ENCODE data around the gene TRPV3.
"Not testable (repeated sequence)": the region's sequence is repeated elsewhere in the genome, so short reads cannot be mapped to it uniquely, and the experiment has no call there.

Gene TRPV3

DNA sequence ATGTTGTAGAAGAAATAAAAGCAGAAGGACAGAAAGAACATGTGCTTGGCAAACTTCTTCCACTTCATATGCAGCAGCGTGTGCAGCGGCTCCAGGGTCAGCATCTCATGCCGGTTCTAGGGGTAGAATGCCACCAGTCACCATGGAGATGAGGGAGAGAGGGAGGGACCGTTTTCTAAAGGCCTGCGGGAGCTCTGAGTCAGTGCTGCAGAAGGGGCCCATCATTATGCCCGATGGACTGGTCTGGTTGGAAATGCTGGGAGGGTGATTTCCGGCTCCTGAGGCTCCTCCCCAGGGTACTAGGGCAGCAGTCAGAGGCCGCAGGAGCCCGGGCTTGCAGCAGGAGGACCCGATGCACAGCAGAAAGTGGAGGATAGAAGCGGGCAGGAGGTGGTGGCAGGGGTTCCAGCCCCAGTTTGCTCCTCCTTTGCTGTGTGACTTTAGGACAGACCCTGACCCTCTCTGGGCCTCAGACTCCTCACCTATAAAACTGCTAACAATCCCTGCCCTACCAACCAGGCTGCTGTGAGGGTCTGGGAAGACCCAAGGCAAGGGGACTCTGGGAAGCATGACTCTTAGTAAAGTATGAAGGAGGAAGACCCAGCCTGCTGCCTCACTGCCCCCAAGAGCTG lies 28.6 kb downstream of the TRPV3 start:
- H3K9ac ChIP-seq (ENCODE audit: insufficient read length), result no peak overlapping the region
- TF ChIP-seq FOXP2 (optimal IDR thresholded peaks at IDR 0.05; ENCODE audit: control extremely low read depth, extremely low read length, insufficient read depth) (no peak), EZH2 (IDR thresholded peaks at IDR 0.05) (no peak), POLR2AphosphoS5 (IDR thresholded peaks at IDR 0.05; ENCODE audit: borderline replicate concordance, low read depth, low read length) (no peak)
- H3K36me3 ChIP-seq (ENCODE audit: insufficient read depth, low read length), result no peaks in the 10 kb centered on the region
- H3K27ac ChIP-seq, result no peak overlapping the region
- H3K4me3 ChIP-seq, result no peak overlapping the region
- DNase-seq (ENCODE audit: low read depth, low spot score), result no peak
- H3K9me3 ChIP-seq (ENCODE audit: low read depth, low read length), result no peaks in the 10 kb centered on the region

DNA sequence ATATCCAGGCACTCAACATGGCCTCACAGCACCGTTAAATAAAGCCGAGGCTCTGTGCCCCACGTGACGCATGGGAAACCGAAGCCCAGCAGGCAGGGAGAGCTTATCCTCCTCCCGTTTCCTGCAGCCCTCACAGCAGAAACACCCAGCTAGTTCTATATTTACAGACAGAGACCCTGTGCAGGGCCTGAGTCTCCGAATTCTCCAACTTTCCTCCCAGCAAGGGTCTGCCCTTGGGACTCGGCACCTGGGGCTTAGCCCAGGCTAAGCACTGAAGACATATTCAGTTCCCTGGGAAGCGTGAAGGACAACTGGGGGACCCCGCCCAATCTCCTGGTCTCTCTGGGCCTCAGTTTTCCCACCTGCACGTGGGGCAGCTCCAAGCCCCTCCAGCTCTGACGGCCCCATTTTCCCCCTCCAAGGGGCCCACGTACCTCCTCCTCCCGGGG lies 29.2 kb downstream of the TRPV3 start:
- no peak for DNase-seq (ENCODE audit: low read depth, low spot score)
- no peak overlapping the region for H3K9ac ChIP-seq (ENCODE audit: insufficient read length)
- H3K4me3 ChIP-seq, result no peak overlapping the region
- no peaks in the 10 kb centered on the region for H3K36me3 ChIP-seq (ENCODE audit: insufficient read depth, low read length)
- no peak overlapping the region for H3K27ac ChIP-seq
- no peaks in the 10 kb centered on the region for H3K9me3 ChIP-seq (ENCODE audit: low read depth, low read length)
- no peak for TF ChIP-seq EZH2 (IDR thresholded peaks at IDR 0.05)
- TF ChIP-seq FOXP2 (optimal IDR thresholded peaks at IDR 0.05; ENCODE audit: control extremely low read depth, extremely low read length, insufficient read depth), result no peak
- no peak for TF ChIP-seq POLR2AphosphoS5 (IDR thresholded peaks at IDR 0.05; ENCODE audit: borderline replicate concordance, low read depth, low read length)

GRCh38 chr17:3527896-3528295 lies 29.7 kb downstream of the TRPV3 start:
- Histone ChIP-seq H3K27ac (no peak overlapping the region), H3K9me3 (ENCODE audit: low read depth, low read length) (no peaks in the 10 kb centered on the region), H3K9ac (ENCODE audit: insufficient read length) (no peak overlapping the region), H3K36me3 (ENCODE audit: insufficient read depth, low read length) (no peaks in the 10 kb centered on the region), H3K4me3 (no peak overlapping the region)
- no peak for DNase-seq (ENCODE audit: low read depth, low spot score)
- TF ChIP-seq POLR2AphosphoS5 (IDR thresholded peaks at IDR 0.05; ENCODE audit: borderline replicate concordance, low read depth, low read length) (no peak), EZH2 (IDR thresholded peaks at IDR 0.05) (no peak), FOXP2 (optimal IDR thresholded peaks at IDR 0.05; ENCODE audit: control extremely low read depth, extremely low read length, insufficient read depth) (no peak)

DNA sequence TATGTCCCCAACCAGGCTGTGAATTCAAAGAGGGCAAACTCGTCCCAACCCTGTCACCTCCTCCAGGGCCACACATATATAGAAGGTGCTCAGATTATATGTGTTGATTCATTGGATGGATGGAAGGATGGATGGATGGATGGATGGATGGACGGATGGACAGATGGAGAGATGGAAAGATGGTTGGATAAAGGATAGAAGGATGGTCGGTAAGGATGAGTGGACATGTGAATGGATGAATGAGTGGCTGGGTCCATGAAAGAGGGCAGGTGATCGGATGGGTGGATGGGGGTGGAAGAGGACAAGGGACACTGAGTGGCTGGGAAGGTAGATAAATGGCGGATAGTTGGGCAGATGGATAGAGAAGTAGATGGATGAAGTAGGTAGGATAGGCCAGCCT lies 30.1 kb downstream of the TRPV3 start:
- Histone ChIP-seq H3K27ac (no peak overlapping the region), H3K9me3 (ENCODE audit: low read depth, low read length) (no peaks in the 10 kb centered on the region), H3K36me3 (ENCODE audit: insufficient read depth, low read length) (no peaks in the 10 kb centered on the region), H3K4me3 (no peak overlapping the region), H3K9ac (ENCODE audit: insufficient read length) (no peak overlapping the region)
- no peak for TF ChIP-seq EZH2 (IDR thresholded peaks at IDR 0.05)
- TF ChIP-seq POLR2AphosphoS5 (IDR thresholded peaks at IDR 0.05; ENCODE audit: borderline replicate concordance, low read depth, low read length), result no peak
- TF ChIP-seq FOXP2 (optimal IDR thresholded peaks at IDR 0.05; ENCODE audit: control extremely low read depth, extremely low read length, insufficient read depth), result no peak
- no peak for DNase-seq (ENCODE audit: low read depth, low spot score)

DNA sequence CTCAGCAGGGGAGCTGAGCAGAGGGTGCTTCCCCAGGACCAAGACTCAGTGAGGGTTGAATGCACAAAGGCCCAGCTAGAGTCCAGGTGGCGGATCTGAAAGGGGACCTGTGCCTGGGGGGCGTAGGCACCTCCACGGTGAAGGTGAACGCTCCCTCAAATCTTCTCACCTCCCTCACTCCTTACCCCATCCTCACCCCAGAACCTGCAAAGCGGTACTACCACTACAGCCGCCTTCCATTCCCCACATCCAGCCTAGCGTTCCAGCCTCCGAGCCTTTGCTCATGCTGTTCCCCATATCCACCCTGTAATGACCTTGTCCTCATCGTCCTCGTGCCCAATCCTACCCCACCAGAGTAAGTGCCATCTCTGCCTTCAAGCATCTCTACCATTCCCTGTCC lies 30.6 kb downstream of the TRPV3 start:
- no peaks in the 10 kb centered on the region for H3K9me3 ChIP-seq (ENCODE audit: low read depth, low read length)
- H3K27ac ChIP-seq, result no peak overlapping the region
- DNase-seq (ENCODE audit: low read depth, low spot score), result no peak
- no peak overlapping the region for H3K9ac ChIP-seq (ENCODE audit: insufficient read length)
- TF ChIP-seq POLR2AphosphoS5 (IDR thresholded peaks at IDR 0.05; ENCODE audit: borderline replicate concordance, low read depth, low read length) (no peak), EZH2 (IDR thresholded peaks at IDR 0.05) (no peak), FOXP2 (optimal IDR thresholded peaks at IDR 0.05; ENCODE audit: control extremely low read depth, extremely low read length, insufficient read depth) (no peak)
- no peaks in the 10 kb centered on the region for H3K36me3 ChIP-seq (ENCODE audit: insufficient read depth, low read length)
- H3K4me3 ChIP-seq, result no peak overlapping the region

DNA sequence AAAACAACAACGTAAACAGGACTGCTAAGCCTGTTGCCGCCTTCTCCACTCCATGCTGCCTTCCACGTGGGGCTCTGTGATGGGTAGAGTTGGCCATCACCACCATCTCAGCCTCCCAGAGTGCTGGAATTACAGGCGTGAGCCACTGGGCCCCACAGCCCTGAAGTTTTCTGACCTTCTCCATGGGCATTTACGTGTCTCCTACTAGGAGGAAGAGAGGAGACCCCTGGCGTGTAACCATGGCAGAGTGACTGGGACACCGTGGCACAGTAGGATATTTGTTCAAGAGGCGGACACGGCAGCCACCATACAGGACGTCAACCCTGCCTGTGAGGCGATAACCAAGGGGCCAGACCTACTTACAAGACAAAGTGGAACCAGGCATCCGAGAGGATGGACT lies 31.1 kb downstream of the TRPV3 start:
- Histone ChIP-seq H3K36me3 (ENCODE audit: insufficient read depth, low read length) (no peaks in the 10 kb centered on the region), H3K9me3 (ENCODE audit: low read depth, low read length) (no peaks in the 10 kb centered on the region), H3K4me3 (no peak overlapping the region), H3K9ac (ENCODE audit: insufficient read length) (no peak overlapping the region), H3K27ac (no peak overlapping the region)
- no peak for DNase-seq (ENCODE audit: low read depth, low spot score)
- no peak for TF ChIP-seq EZH2 (IDR thresholded peaks at IDR 0.05)
- TF ChIP-seq FOXP2 (optimal IDR thresholded peaks at IDR 0.05; ENCODE audit: control extremely low read depth, extremely low read length, insufficient read depth), result no peak
- TF ChIP-seq POLR2AphosphoS5 (IDR thresholded peaks at IDR 0.05; ENCODE audit: borderline replicate concordance, low read depth, low read length), result no peak

DNA sequence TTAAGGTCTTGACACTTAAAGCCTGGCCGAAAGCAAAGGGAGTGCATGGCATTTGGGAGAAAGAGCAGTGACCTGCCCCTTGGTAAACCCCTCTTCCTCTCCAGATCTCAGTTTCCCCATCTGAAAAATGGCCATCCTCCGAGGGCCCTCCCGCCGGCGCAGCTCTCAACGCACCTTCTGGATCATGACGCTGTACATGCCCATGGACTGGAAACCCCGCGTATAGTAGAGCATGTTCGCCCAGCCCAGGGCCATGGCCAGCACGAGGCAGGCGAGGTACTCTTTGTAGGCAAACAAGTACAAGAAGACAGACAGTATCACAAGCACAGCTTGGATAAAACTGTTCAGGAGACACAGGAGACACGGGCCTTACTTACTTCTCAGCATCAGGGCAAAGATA lies 33.6 kb downstream of the TRPV3 start:
- TF ChIP-seq FOXP2 (optimal IDR thresholded peaks at IDR 0.05; ENCODE audit: control extremely low read depth, extremely low read length, insufficient read depth) (no peak), POLR2AphosphoS5 (IDR thresholded peaks at IDR 0.05; ENCODE audit: borderline replicate concordance, low read depth, low read length) (no peak), EZH2 (IDR thresholded peaks at IDR 0.05) (no peak)
- H3K9me3 ChIP-seq (ENCODE audit: low read depth, low read length), result no peaks in the 10 kb centered on the region
- no peak overlapping the region for H3K9ac ChIP-seq (ENCODE audit: insufficient read length)
- H3K36me3 ChIP-seq (ENCODE audit: insufficient read depth, low read length), result no peaks in the 10 kb centered on the region
- no peak overlapping the region for H3K4me3 ChIP-seq
- no peak overlapping the region for H3K27ac ChIP-seq
- no peak for DNase-seq (ENCODE audit: low read depth, low spot score)

- H3K9me3 ChIP-seq (ENCODE audit: low read depth, low read length); H3K9ac ChIP-seq (ENCODE audit: insufficient read length); DNase-seq (ENCODE audit: low read depth, low spot score); H3K27ac ChIP-seq; H3K4me3 ChIP-seq; H3K36me3 ChIP-seq (ENCODE audit: insufficient read depth, low read length): not testable (repeated sequence)
These were observed 38.1 kb downstream of the TRPV3 start for GRCh38 chr17:3519472-3519871.

DNA sequence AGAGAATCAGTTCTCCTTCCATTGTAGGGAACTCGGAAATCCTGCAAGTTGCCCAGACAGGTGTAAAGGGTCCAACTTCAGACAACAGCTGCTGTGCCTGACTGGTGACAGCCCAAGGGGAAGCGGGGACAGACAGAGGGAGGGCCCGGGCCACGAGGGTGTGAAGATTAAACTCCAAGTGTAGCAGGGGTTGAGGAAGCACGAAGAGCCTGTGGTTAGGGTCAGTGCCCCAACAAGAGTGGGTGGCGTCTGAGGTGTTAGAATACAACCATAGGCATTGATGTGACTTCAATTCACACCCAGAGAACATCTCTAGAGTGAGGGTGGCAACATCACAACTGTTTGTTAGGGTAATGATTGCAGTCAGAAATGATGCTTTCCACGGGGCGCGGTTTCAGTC lies 42.7 kb downstream of the TRPV3 start:
- no peak overlapping the region for H3K27ac ChIP-seq
- no peak overlapping the region for H3K4me3 ChIP-seq
- no peaks in the 10 kb centered on the region for H3K9me3 ChIP-seq (ENCODE audit: low read depth, low read length)
- DNase-seq (ENCODE audit: low read depth, low spot score), result no peak
- TF ChIP-seq EZH2 (IDR thresholded peaks at IDR 0.05), result no peak
- TF ChIP-seq FOXP2 (optimal IDR thresholded peaks at IDR 0.05; ENCODE audit: control extremely low read depth, extremely low read length, insufficient read depth), result no peak
- TF ChIP-seq POLR2AphosphoS5 (IDR thresholded peaks at IDR 0.05; ENCODE audit: borderline replicate concordance, low read depth, low read length), result no peak
- no peaks in the 10 kb centered on the region for H3K36me3 ChIP-seq (ENCODE audit: insufficient read depth, low read length)
- H3K9ac ChIP-seq (ENCODE audit: insufficient read length), result no peak overlapping the region

DNA sequence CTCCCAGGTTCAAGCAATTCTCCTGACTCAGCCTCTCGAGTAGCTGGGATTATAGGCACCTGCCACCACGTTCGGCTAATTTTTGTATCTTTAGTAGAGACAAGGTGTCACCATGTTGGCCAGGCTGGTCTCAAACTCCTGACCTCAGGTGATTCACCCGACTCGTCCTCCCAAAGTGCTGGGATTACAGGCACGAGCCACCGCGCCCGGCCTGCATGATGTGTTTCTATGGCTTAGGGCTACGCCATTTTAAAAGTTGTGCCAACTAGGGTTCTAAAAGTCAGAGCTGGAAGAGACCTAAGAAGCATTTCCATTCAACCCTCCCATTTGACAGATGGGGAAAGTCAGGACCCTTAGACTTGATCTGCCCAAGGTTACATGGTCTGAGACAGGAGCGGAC lies 43.4 kb downstream of the TRPV3 start:
- not testable (repeated sequence) for DNase-seq (ENCODE audit: low read depth, low spot score); H3K27ac ChIP-seq; H3K4me3 ChIP-seq; H3K9me3 ChIP-seq (ENCODE audit: low read depth, low read length); H3K36me3 ChIP-seq (ENCODE audit: insufficient read depth, low read length); H3K9ac ChIP-seq (ENCODE audit: insufficient read length)

Measured in SK-N-MC (cell line).